CD4-positive, alpha-beta T cell treated with Interleukin-6 for 4 hours (primary cell): Measurements from ENCODE around the gene C1QTNF4.
"Not testable (repeated sequence)": the region's sequence is repeated elsewhere in the genome, so short reads cannot be mapped to it uniquely, and the experiment has no call there.

ENCODE experiments used
- DNase-seq: peaks from one replicate; pipeline ENCODE4 v3.0.0-alpha.2; 2020; ENCODE audit warnings: mixed read lengths

Gene C1QTNF4

GRCh38 chr11:47565340-47566148 lies 28.7 kb downstream of the C1QTNF4 start, which contains the start of gene PTPMT1:
Gene PTPMT1, plus strand, starts transcription at chr11:47565599. Its CDS starts 24 bp downstream, at chr11:47565623.
- peak; percentile 73 for DNase-seq

- DNase-seq = peak; percentile 6
Observed at GRCh38 chr11:47564933-47565339, 29.3 kb downstream of the C1QTNF4 start.

GRCh38 chr11:47564366-47564765 lies 29.8 kb downstream of the C1QTNF4 start:
- not testable (repeated sequence) for DNase-seq

- DNase-seq = not testable (repeated sequence)
Observed at GRCh38 chr11:47562393-47562792, 31.8 kb downstream of the C1QTNF4 start.

- no peak for DNase-seq
Observed at GRCh38 chr11:47560426-47560825, 33.8 kb downstream of the C1QTNF4 start.

- DNase-seq = no peak
Observed at GRCh38 chr11:47558695-47559094, 35.5 kb downstream of the C1QTNF4 start.

- not testable (repeated sequence) for DNase-seq
Observed at GRCh38 chr11:47557004-47557403, 37.2 kb downstream of the C1QTNF4 start.

GRCh38 chr11:47553406-47553743 lies 40.8 kb downstream of the C1QTNF4 start:
- no peak for DNase-seq

GRCh38 chr11:47552566-47553405 lies 41.4 kb downstream of the C1QTNF4 start, which contains the start of gene CELF1:
Gene CELF1, minus strand, starts transcription at chr11:47553132. Its CDS starts 53,609 bp downstream, at chr11:47499523.
- peak; percentile 93 for DNase-seq

- no peak for DNase-seq
Observed at GRCh38 chr11:47552056-47552565, 42.1 kb downstream of the C1QTNF4 start.

- DNase-seq = no peak
Observed at GRCh38 chr11:47551086-47551485, 43.1 kb downstream of the C1QTNF4 start.

- no peak for DNase-seq
Observed at GRCh38 chr11:47550288-47551047, 43.7 kb downstream of the C1QTNF4 start.

GRCh38 chr11:47546274-47546673 lies 47.9 kb downstream of the C1QTNF4 start:
- DNase-seq = not testable (repeated sequence)

- DNase-seq = no peak
Observed at GRCh38 chr11:47545298-47545697, 48.9 kb downstream of the C1QTNF4 start.

GRCh38 chr11:47541070-47541469 lies 53.1 kb downstream of the C1QTNF4 start:
- DNase-seq = no peak

GRCh38 chr11:47539681-47540039 lies 54.6 kb downstream of the C1QTNF4 start:
- DNase-seq = no peak
